Activated naive CD4-positive, alpha-beta T cell treated with anti-CD3 and anti-CD28 coated beads, Interleukin-2, amount 50 U/mL, for 16 hours (primary cell): ENCODE results near the gene NOP56.

Experiments used
- DNase-seq: peaks from one replicate; pipeline ENCODE4 v3.0.0-alpha.2; 2020

Gene NOP56, protein sequence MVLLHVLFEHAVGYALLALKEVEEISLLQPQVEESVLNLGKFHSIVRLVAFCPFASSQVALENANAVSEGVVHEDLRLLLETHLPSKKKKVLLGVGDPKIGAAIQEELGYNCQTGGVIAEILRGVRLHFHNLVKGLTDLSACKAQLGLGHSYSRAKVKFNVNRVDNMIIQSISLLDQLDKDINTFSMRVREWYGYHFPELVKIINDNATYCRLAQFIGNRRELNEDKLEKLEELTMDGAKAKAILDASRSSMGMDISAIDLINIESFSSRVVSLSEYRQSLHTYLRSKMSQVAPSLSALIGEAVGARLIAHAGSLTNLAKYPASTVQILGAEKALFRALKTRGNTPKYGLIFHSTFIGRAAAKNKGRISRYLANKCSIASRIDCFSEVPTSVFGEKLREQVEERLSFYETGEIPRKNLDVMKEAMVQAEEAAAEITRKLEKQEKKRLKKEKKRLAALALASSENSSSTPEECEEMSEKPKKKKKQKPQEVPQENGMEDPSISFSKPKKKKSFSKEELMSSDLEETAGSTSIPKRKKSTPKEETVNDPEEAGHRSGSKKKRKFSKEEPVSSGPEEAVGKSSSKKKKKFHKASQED

DNA sequence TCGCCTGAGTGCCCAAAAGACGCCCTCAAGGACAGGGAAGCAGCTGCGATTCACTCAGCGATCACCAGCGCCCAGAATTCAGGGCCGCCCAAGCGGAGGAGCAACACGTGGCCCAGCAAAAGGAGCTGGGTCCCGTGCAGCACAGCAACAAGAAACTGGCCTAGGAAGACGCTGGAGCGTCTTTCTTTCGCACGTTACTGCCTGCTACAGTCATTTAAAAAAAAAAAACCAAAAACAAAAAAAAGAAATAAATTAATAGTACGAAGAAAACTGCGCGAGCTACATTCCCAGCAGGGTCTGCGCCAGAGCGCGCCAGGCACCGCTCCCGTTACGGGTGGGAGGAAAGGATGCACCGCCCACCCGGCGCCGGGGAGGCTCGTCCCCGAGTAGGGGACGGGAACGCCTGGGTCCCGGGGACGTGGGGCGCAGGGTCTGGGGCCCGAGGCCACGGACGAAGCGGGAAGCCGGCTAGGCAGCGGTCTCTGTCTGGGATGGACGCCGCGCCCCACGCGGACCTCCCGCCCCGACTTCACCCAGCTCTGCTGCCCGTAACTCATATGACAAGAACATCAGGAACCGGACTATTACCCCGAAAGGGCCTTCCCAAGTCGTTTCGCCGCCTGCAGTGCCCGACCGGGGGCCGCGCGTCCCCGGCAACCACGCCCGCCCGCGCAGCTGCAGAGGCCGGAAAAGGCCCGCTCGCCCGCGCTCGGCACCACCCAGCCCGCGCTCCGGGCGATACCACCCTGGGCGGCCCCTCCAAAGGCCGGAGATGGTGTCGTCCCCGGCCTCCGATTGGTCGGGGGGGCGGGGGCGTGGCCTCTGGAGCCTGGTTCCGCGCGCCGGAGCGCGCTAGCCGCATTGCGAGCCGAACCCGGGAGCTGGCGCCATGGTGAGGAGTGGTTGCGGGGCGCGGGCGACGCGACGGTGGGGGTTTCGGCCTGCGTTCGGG, at the start of gene NOP56:
Gene NOP56 (plus strand): TSS at position 861 of the 952 bp plus-strand sequence. CDS start 29 bp downstream, at position 890.
- DNase-seq: peak; percentile 95

DNA sequence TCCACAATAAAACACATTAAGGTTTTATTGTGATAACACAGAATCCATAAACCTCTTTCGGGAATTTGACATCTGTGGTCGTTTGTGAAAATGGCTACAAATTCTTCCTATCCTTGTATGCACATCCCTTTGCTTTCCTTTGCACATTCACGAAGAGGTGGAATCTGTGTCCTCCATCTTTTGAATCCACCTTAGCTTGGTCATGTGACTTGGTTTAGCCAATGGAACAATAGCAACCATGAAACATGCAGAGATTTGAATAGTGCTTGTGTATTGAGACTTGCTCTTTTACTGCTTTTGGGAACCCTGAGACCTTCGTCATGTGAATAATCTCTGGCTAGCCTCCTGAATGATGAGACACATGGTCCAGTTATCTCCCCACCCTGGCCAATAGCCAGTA, 49.7 kb upstream of the NOP56 start:
- DNase-seq: no peak

DNA sequence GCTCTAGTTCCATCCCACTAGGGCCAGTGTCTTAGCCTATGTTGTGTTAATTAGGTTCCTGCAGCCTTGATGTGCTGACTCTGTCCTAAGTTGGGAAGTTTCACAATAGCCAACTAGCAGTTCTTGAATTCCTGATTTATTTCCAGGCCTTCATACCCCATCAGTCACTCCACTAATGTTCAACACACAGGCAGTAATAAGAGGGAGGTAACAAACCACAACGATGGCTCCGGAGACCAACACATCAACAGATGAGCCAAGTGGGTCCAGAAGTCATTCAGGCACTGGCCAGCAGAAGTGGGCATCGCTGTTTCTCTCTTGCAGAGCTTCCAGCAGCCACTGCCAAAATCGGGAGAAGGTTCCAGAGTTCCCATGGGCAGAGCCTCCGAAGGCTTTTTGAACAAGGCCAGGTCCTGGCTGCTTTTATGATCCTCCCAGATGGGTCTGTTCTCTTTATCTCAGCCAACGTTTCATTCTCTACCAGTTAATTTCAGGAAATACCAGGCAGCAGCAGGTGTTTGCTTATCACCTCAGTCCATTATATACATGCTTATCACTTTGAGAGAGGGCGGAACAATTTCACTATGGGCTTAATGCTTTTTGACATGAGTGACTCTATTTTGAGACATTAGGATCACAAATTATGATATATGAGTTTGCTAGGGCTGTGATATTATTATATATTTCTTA, 48.5 kb upstream of the NOP56 start:
- no peak for DNase-seq

DNA sequence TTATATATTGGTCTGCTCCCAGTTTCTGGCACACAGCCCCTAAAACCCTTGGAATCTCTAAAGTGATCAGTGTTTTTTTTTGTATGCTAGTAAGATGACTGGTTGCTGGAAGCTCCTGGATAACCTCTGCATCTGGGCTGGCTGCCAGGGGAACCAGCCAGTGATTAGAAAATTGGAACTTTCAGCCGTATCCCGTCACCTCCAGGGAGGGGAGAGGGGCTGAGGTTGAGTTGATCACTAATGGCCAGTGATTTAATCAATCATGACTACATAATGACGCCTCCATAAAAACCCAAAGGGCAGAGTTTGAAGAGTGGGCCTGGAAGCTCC, 48.0 kb upstream of the NOP56 start:
- DNase-seq: no peak

DNA sequence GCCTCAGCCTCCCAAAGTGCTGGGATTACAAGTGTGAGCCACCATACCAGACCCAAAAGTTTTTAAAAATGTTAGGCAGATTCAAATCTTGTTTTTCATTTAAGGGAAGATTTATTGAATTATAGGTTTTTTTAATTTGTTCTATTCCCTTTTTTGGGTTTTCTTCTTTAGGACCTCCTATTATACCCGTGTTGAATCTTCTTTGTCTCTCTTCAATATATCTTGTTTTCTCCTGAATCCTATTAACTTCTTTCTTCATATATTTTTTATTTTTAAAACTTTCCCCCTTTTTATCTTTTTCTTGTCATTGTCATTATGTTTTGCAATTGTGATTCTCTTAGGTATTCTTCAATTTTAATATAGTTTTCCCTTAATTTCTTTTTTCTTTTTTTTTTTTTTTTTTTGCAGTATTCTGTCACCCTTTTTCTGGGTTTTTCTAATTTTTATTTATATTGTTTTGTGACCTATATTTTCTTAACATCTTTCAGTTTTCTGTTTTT, 45.9 kb upstream of the NOP56 start:
- no peak for DNase-seq

DNA sequence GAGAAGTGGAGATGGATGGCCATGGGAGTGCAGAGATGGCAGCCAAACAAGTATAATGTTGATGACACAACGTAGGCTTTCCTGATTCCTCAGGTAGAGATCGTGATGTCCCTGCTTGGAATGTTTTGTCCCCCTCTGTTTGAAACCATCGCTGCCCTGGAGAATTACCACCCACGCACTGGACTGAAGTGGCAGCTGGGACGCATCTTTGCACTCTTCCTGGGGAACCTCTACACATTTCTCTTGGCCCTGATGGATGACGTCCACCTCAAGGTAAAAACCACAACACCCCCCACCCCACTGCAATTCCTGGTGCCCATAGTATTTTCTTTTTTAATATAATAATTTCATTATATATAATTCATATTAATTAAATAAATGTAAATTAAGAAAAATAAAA, 42.1 kb upstream of the NOP56 start:
- DNase-seq: no peak

DNA sequence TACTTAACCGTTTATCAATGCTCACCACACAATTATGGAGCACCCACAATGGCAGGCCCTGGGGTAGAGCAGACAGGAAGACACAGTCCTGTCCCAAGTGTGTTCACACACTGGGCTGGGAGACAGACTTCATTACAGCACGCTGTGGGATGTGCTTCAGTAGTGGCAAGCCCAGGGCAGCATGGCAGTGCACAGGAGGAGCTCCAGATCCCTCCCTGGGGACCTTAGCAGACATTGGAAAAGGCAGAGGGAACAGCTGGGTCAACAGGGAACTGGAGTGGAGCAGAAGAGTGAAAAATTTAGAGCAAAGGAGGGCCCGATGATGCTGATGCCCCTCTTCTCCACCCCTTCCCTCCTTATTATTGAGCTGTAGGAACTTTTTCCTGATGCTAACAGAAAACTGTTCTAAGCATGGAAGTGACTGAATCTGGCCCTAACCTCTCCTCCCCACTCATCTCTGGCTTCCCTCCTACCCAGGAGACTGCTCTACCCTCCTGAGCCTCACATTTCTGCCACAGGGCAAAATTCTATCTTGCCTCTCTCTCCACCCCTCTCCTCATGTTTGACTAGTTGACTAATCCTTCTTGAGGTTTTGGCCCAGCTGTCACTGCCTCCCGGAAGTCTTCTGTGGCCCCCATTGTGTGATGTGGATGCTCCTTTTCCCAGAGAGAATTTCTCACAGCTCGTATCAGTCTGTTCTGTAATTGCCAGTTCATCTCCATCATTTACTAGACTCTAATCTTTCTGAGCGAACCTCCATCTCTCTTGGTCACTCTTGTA, 41.3 kb upstream of the NOP56 start:
- DNase-seq: no peak

DNA sequence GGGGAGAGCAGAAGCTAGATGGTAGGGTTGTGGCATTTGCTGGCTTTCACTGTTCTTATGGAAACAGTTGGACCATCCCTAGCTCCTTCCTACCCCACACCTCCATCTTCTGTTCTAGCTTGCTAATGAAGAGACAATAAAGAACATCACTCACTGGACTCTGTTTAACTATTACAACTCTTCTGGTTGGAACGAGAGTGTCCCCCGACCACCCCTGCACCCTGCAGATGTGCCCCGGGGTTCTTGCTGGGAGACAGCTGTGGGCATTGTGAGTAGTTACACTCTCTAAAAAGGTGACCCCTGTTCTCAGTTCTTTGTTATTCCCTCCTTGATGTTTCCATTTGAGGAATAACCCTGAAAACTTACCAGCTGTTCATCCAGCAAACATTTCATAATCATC, 40.4 kb upstream of the NOP56 start:
- DNase-seq: no peak

DNA sequence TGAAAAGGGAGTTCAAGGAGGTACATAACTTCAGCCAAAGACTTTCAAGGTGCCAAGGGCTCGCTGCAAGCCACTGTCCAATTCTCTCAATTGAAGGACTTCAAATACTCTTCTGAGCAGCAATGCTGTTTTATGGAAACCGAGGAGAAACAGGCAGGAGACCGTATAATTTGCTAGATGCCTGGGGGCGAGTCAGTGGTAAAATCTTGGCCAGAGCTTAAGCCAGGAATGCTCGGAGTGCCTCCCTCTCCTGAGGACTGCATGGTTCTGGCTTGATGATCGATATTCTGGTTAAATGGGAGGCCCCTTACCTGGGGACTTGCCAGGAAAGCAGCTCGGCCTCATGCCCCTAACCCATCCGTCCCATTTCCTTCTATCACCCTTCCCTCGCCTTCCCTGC, 35.8 kb upstream of the NOP56 start:
- DNase-seq: no peak

DNA sequence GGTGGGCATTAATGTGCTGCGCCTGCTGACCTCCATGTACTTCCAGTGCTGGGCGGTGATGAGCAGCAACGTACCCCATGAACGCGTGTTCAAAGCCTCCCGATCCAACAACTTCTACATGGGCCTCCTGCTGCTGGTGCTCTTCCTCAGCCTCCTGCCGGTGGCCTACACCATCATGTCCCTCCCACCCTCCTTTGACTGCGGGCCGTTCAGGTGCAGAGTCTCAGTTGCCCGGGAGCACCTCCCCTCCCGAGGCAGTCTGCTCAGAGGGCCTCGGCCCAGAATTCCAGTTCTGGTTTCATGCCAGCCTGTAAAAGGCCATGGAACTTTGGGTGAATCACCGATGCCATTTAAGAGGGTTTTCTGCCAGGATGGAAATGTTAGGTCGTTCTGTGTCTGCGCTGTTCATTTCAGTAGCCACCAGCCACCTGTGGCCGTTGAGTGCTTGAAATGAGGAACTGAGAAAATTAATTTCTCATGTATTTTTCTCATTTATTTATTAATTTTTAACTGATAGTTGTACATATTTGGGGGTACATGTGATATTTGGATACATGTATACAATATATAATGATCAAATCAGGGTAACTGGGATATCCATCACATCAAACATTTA, 35.2 kb upstream of the NOP56 start:
- no peak for DNase-seq

DNA sequence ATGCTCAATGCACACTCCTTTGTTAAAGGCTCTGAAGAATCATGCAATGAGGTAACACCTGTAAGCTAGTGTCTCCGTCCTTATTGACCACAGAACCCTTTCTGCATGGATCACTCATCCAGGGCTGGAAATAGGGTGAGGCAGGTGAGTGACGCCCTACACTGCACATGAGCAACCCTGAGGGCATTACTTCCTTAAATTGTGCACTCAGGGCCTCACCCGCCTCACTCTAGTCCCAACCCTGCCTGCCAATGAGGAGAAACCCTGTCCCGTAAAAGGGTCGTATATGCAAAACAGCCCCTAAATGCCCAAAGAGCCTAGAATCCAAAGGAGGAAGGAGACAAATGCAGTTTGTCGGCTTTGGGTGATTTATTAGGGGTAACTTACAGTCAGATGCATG, 33.6 kb upstream of the NOP56 start:
- DNase-seq: no peak

DNA sequence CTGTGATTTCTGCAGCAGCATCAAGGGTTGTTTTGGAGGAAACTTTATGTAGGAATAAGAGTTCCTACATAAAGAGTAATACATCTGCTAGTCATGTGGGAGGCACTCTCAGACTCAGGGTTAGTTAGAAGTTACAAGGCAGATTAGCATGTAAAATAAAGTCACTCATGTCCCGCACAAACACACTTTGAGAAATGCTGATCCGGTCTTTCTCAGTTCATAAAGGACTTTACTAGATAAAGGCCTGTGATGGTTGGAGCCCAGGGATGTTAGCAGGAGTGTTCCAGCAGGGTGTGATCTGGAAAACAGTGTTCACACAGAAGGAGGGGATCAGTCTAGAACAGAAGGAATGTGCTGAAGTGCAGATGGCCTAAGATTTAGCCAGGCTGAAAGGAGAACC, 33.1 kb upstream of the NOP56 start:
- no peak for DNase-seq

DNA sequence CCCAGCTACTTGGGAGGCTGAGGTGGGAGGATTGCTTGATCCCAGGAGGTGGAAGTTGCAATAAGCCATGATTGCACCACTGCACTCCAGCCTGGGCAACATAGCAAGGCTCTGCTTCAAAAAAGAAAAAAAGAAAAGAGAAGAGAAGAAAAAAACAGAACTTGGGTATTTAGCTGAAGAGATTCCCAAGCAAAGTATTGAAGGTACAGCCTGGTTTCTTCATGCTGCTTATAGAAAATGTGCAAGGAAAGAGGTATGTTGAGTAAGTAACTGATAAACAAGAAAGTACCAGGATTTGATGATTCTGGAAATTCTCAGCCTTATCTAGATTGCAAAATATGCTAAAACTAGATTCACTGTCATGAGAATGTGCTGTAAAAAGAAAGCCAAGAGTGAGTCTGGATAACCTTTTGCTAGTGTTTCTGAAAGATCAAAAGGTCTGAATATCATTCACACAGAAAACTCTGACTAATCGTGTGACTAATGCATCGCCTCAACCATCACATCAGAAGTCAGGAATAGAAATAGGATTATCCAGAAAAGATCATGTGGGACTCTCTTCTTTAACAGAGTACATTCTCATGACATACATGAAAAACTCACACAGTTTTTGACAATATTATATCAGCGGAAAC, 32.4 kb upstream of the NOP56 start:
- no peak for DNase-seq

DNA sequence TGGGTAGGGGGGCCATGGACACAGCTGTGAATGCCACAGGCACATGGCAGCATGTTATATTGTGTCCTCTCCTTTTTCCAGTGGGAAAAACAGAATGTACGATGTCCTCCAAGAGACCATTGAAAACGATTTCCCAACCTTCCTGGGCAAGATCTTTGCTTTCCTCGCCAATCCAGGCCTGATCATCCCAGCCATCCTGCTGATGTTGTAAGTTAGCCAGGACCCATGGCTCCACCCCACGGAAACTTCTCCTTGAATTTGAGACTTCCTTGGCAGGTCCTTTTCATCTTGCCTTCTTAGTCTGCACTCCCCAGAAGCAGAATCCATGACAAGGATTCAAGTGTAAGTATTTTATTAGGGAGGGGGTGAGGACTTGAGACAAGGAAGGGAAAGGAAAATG, 28.2 kb upstream of the NOP56 start:
- DNase-seq: no peak

DNA sequence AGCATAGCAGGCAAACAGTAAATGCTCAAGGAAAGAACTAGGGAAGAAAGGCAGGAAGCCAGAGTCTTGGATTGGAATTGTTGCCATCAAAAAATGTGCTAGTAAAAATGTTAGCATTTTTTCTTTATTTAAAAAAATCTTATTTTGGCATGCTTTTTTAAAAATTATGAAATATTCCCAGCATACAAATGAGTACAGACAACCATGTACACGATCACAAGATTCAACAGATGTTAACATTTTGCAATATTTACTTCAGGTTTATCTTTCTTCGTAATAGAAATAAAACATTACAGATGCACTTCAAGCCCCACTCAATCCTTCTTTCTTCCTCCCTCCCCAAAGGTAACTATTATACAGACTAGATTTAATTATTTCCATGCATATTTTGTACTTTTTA, 27.4 kb upstream of the NOP56 start:
- no peak for DNase-seq

DNA sequence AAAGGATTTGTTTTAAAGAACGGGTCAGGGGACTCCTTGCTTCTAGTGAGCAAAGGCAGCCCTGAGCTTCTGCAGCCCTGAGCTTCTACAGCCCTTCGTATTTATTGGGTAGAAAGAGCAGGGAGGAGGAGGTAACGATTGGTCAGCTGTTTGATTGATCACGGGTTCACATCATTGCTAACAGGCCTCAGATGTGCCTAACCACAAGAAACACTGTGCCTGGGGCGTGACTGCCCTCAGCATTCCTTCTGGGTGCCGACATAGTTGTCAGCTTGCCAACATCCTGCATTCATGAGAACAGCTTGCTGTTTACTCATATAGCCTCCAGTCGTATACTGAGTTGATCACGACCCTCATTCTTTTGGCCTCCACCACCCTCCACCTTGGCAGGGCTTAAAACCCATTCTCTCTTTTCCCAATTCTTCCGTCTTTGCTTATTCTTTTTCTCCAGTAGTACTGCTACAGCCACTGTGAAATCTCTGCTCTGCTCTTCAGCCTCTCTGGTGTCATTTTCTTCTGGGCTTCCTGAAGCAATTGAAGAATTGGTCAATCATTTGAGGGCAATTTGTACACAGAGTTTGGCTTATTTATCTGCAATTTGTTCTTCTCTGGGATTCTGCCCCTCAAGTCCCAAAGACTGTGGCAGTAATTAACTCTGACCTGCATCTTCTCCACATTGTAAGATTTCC, 25.4 kb upstream of the NOP56 start:
- DNase-seq: no peak

DNA sequence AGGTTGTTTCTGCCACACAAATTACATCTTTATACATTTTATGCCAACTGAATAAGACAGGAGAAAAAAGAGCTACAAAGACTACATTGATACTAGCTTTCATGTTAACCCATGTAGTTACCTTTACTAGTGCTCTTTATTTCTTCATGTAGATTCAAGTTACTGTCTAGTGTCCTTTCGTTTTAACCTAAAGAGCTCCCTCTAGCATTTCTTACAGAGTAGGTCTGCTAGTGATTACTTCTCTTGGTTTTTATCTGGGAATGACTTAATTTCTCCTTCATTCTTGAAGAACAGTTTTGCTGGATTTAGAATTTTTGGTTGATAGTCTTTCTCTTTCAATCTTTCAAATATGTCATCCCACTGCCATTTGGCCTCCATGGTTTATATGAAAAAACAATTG, 21.2 kb upstream of the NOP56 start:
- no peak for DNase-seq

DNA sequence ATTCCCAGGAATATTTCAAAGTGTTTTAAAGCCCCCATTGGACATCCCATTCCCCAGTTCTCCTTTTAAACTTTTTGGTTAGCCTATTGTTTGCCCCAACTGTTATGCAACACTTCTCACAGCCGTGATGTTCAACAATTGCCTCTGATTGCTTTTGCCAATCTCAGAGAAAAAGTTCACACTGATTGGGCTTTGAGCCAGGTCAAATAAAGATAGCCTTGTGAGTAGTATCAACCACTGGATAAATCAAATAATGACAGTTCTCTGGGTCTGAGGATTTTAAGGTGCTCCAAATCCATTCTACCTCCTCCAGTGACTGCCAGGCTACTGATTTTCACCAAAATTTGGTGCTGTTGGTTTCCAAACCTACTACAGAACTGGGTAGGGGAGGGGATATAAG, 19.1 kb upstream of the NOP56 start:
- DNase-seq: no peak

DNA sequence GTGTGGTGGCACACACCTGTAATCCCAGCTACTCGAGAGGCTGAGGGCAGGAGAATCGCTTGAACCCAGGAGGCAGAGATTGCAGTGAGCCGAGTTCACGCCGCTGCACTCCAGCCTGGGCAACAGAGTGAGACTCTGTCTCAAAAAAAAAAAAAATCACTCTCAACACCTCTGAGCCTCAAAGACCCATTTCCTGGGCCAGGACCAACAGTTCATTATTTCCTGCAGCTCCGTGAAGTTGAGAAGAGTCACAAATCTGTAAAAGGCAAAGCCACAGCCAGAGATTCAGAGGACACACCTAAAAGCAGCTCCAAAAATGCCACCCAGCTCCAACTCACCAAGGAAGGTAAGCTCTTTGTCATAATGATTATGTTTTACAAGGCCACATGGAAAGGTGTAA, 15.2 kb upstream of the NOP56 start:
- no peak for DNase-seq

DNA sequence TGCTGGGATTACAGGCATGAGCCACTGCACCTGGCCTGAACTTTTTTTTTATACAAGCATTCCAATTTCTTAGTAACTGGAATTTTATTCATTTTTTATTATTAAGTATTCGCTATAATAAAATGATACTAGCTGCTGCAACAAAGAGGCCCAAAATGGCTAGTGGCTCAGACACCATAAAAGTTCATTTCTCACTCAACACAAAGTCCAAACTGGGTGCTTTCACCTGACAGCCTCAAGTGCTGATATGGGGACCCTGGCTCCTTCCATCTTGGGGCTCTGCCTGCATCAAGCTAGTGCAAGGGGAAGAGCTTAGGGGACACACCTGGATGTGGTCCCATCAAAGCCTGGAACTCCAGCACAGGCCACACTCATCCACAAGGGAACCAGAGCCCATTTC, 12.2 kb upstream of the NOP56 start:
- no peak for DNase-seq

DNA sequence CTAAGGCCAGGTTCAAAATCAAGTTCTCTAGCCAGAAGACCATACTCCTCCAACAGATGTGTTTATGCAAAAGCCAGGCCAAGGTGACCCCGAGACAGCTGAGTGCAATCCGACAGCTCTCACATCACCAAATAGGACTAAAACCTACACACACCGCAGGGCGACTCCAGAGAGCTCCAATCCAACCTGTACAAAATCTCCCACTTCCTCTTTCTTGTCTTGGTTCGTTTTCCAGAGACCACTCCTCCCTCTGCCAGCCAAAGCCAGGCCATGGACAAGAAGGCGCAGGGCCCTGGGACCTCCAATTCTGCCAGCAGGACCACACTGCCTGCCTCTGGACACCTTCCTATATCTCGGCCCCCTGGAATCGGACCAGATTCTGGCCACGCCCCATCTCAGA, 11.5 kb upstream of the NOP56 start:
- DNase-seq: no peak
